Measurements from ENCODE around the gene AKNA.
"Not testable (repeated sequence)": the region's sequence is repeated elsewhere in the genome, so short reads cannot be mapped to it uniquely, and the experiment has no call there.

The AKNA gene

GRCh38 chr9:114322160-114322818 lies 65.5 kb downstream of the AKNA start:
- not testable (repeated sequence) for H3K9me3 ChIP-seq (ENCODE audit: control insufficient read depth, low read length); H3K9ac ChIP-seq (ENCODE audit: low read length); H3K36me3 ChIP-seq (ENCODE audit: control insufficient read depth, insufficient read depth, low read length, severe bottlenecking); H3K4me3 ChIP-seq (ENCODE audit: low read length); H3K27me3 ChIP-seq (replicated peaks; ENCODE audit: control insufficient read depth, insufficient read depth, low read length)
- DNase-seq (ENCODE audit: low read depth), result peak; percentile 41
- peaks cover 20% of the 10 kb centered on the region for H3K4me1 ChIP-seq (ENCODE audit: control insufficient read depth, insufficient read depth, low read length)

DNA sequence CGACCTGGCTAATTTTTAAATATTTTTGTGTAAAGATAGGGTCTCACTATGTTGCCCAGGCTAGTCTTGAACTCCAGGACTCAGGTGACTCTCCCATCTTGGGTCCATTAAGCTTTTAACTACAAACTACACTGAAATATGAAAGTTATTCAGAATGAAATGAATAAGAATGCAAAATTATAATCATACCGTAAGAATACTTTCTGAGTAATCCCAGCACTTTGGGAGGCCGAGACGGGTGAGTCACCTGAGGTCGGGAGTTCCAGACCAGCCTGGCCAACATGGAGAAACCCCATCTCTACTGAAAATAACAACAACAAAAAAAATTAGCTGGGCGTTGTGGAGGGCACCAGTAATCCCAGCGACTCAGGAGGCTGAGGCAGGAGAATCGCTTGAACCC lies 66.0 kb downstream of the AKNA start:
- no peak overlapping the region for H3K4me3 ChIP-seq (ENCODE audit: low read length)
- no peaks in the 10 kb centered on the region for H3K9me3 ChIP-seq (ENCODE audit: control insufficient read depth, low read length)
- no peaks in the 10 kb centered on the region for H3K36me3 ChIP-seq (ENCODE audit: control insufficient read depth, insufficient read depth, low read length, severe bottlenecking)
- peaks cover 23% of the 10 kb centered on the region for H3K4me1 ChIP-seq (ENCODE audit: control insufficient read depth, insufficient read depth, low read length)
- H3K27me3 ChIP-seq (replicated peaks; ENCODE audit: control insufficient read depth, insufficient read depth, low read length), result peaks cover 4% of the 10 kb centered on the region
- H3K9ac ChIP-seq (ENCODE audit: low read length), result no peak overlapping the region
- DNase-seq (ENCODE audit: low read depth), result peak; percentile 64

GRCh38 chr9:114320710-114321109 lies 67.1 kb downstream of the AKNA start:
- peaks cover 29% of the 10 kb centered on the region for H3K4me1 ChIP-seq (ENCODE audit: control insufficient read depth, insufficient read depth, low read length)
- DNase-seq (ENCODE audit: low read depth), result peak; percentile 25
- not testable (repeated sequence) for H3K36me3 ChIP-seq (ENCODE audit: control insufficient read depth, insufficient read depth, low read length, severe bottlenecking); H3K9ac ChIP-seq (ENCODE audit: low read length); H3K4me3 ChIP-seq (ENCODE audit: low read length); H3K9me3 ChIP-seq (ENCODE audit: control insufficient read depth, low read length); H3K27me3 ChIP-seq (replicated peaks; ENCODE audit: control insufficient read depth, insufficient read depth, low read length)

DNA sequence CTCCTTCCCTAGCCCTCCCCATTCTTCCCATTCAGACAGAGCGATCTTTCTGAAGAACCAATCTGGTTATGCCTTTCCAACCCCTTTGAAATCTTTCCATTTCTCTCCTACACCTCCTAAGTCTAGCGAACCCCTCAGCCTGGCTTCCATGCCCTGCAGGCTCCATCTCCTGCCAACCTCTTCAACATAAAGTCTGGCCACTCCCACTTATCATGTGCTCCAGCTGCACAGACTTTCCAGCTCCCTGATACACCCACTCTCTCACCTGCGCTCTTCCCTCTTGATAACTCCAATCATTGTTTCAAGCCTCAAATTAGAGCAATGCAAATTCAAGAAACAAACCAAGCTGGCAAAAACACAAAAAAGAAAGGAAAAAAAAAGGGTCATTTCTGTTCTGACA lies 68.6 kb downstream of the AKNA start:
- Histone ChIP-seq H3K4me3 (ENCODE audit: low read length) (no peak overlapping the region), H3K9ac (ENCODE audit: low read length) (no peak overlapping the region)
- DNase-seq (ENCODE audit: low read depth), result no peak

DNA sequence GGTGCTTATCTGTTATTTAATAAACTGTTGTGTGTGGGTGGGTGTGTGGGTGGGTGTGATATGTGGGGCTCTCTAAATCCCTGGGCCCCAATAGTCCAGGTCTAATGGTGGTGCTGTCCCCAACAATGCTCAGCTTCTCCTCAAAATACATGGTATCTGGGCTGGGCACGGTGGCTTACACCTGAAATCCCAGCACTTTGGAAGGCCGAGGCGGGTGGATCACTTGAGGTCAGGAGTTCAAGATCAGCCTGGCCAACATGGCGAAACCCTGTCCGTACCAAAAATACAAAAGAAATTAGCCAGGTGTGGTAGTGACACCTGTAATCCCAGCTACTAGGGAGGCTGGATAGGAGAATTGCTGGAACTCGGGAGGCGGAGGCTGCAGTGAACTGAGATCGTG lies 69.4 kb downstream of the AKNA start:
- no peak for DNase-seq (ENCODE audit: low read depth)
- H3K4me3 ChIP-seq (ENCODE audit: low read length), result no peak overlapping the region
- H3K36me3 ChIP-seq (ENCODE audit: control insufficient read depth, insufficient read depth, low read length, severe bottlenecking), result no peaks in the 10 kb centered on the region
- H3K4me1 ChIP-seq (ENCODE audit: control insufficient read depth, insufficient read depth, low read length), result peaks cover 44% of the 10 kb centered on the region
- H3K9ac ChIP-seq (ENCODE audit: low read length), result peak overlapping the region; percentile 78
- H3K27me3 ChIP-seq (replicated peaks; ENCODE audit: control insufficient read depth, insufficient read depth, low read length), result no peaks in the 10 kb centered on the region
- H3K9me3 ChIP-seq (ENCODE audit: control insufficient read depth, low read length), result no peaks in the 10 kb centered on the region

More for the DNA sequence above, 68.6 kb downstream of the AKNA start:
- Histone ChIP-seq H3K36me3 (ENCODE audit: control insufficient read depth, insufficient read depth, low read length, severe bottlenecking) (no peaks in the 10 kb centered on the region), H3K9me3 (ENCODE audit: control insufficient read depth, low read length) (no peaks in the 10 kb centered on the region), H3K27me3 (replicated peaks; ENCODE audit: control insufficient read depth, insufficient read depth, low read length) (no peaks in the 10 kb centered on the region), H3K4me1 (ENCODE audit: control insufficient read depth, insufficient read depth, low read length) (peaks cover 44% of the 10 kb centered on the region)

DNA sequence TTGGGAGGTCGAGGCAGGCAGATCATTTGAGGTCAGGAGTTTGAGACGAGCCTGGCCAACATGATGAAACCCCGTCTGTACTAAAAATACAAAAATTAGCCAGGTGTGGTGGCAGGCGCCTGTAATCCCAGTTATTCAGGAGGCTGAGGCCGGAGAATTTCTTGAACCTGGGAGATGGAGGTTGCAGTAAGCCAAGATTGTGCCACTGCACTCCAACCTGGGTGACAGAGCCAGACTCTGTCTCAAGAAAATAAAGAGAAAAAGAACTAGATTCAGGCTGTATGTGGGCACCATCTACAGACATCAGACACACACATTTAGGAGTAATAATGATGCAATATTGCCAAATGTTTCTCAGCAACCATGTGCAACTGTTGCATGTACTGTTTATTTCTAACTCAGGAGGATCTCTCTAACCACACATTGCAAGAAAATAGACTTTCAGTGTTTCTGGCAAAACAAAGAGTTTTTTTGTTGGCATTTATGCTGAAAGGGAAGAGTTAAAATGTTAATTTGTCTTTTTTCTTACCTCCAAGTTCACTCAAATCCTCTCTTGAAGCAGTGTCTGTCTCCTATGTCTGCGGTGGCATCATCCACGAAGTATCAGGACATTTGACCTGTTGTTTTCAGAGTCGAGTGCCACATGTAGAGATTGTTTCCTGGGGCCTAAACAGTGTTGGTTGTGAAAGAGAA lies 70.0 kb downstream of the AKNA start:
- Histone ChIP-seq H3K4me1 (ENCODE audit: control insufficient read depth, insufficient read depth, low read length) (peaks cover 44% of the 10 kb centered on the region), H3K9ac (ENCODE audit: low read length) (peak overlapping the region; percentile 78), H3K36me3 (ENCODE audit: control insufficient read depth, insufficient read depth, low read length, severe bottlenecking) (no peaks in the 10 kb centered on the region), H3K9me3 (ENCODE audit: control insufficient read depth, low read length) (no peaks in the 10 kb centered on the region), H3K4me3 (ENCODE audit: low read length) (peak overlapping the region; percentile 58), H3K27me3 (replicated peaks; ENCODE audit: control insufficient read depth, insufficient read depth, low read length) (no peaks in the 10 kb centered on the region)
- peak; percentile 88 for DNase-seq (ENCODE audit: low read depth)

DNA sequence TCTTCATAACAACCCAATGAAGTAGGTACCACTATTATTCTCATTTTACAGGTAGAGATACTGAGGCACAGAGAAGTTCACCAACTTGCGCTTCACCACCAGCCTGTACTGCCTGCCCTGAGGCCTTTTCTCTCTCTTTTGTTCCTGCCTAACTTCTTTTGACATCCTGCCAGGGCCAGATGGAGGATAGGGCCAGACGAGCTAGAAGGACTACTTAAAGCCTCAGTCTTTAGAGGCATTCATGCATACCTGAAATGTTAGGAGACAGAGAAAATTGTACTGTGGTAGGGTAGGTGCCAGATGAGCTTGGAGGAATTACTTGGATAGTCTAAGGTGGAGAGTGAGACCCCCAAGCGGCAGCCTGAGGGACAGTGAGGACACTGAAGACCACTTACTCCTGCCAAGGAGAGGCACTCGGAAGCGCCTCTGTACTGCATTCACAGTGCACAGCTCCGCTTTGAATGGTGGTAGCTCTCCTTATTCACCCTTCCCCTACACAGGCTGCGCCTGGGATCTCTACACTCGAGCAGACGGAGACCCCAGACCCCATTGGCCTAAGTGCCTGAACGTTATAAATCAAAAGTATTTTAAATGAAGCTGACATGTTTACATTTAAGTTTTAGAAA lies 71.1 kb downstream of the AKNA start:
- peaks cover 36% of the 10 kb centered on the region for H3K4me1 ChIP-seq (ENCODE audit: control insufficient read depth, insufficient read depth, low read length)
- no peak overlapping the region for H3K9ac ChIP-seq (ENCODE audit: low read length)
- H3K4me3 ChIP-seq (ENCODE audit: low read length), result no peak overlapping the region
- H3K27me3 ChIP-seq (replicated peaks; ENCODE audit: control insufficient read depth, insufficient read depth, low read length), result no peaks in the 10 kb centered on the region
- no peaks in the 10 kb centered on the region for H3K36me3 ChIP-seq (ENCODE audit: control insufficient read depth, insufficient read depth, low read length, severe bottlenecking)
- DNase-seq (ENCODE audit: low read depth), result no peak
- no peaks in the 10 kb centered on the region for H3K9me3 ChIP-seq (ENCODE audit: control insufficient read depth, low read length)

DNA sequence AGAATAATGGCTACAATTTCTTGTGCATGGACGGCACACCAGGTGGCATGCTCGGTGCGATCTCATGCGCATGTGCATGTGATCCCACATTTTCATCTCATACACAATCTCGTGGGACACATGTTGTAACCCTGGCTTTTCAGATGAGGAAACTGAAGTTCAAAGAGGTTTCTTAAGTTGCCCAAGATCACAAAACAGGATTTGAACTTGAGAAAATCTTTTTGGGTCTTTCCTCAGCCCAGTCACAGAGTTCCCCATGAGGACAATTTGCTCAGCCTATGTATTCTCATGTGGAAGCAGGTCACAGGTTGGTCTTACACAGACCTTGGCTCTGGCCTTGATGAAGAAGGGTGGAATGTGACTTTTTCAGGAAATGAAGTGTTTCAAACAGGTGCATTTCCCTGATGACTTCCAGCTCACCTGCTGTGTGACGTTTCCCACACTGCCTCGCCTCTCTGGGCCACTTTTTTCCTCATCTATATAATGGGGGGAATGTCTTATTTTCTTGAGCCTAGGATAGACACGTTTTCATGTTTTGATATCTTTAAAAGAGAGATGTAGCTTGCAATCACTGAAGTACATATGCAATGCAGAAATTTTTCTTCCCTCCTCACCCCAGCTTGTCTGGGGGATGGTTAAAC lies 71.9 kb downstream of the AKNA start:
- H3K27me3 ChIP-seq (replicated peaks; ENCODE audit: control insufficient read depth, insufficient read depth, low read length), result no peaks in the 10 kb centered on the region
- no peak for DNase-seq (ENCODE audit: low read depth)

DNA sequence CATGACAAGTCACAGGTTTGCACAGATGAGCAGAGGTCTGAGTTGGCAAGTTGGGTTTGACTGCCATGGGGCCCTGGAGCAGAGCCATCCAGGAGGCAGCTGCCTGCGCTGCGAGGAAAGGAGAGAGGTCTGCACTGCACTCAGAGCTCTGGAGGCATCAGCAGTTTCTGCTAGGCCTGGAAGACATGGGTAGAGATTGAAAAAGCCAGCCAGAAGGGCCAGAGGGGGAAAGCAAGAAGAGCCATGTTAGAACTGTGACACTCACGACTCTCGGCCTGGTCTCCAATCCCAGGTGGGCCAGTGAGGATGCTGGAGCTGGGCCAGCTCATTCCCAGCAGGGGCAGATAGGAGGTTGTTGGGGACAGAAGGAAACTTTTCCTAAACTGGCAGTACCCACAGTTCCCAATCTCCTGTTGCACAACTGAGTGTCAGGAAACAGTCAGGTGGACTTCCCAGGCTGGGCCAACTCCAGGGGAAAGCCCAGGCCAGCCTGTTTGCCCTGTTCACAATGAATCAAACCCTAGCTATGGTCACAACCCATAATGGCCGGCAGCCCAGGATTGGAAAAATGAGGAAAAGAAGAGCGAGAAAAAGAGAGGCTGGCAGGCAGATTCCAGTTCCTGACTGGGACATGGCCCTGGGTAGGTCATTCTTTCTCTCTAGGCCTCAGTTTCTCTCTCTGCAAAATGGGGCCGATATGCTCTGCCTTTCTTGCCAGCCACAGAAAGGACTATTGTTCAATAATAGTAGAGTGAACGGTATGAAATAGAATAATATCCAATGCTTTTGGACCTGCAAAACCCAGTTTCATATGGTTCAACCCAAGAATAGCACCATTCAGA lies 72.7 kb downstream of the AKNA start:
- DNase-seq (ENCODE audit: low read depth), result no peak

More for the DNA sequence above, 71.9 kb downstream of the AKNA start:
- peaks cover 36% of the 10 kb centered on the region for H3K4me1 ChIP-seq (ENCODE audit: control insufficient read depth, insufficient read depth, low read length)
- H3K36me3 ChIP-seq (ENCODE audit: control insufficient read depth, insufficient read depth, low read length, severe bottlenecking), result peaks cover under 1% of the 10 kb centered on the region
- H3K4me3 ChIP-seq (ENCODE audit: low read length), result no peak overlapping the region
- no peaks in the 10 kb centered on the region for H3K9me3 ChIP-seq (ENCODE audit: control insufficient read depth, low read length)
- no peak overlapping the region for H3K9ac ChIP-seq (ENCODE audit: low read length)

GRCh38 chr9:114314256-114314867 lies 73.4 kb downstream of the AKNA start:
- Histone ChIP-seq H3K9me3 (ENCODE audit: control insufficient read depth, low read length) (no peaks in the 10 kb centered on the region), H3K27me3 (replicated peaks; ENCODE audit: control insufficient read depth, insufficient read depth, low read length) (no peaks in the 10 kb centered on the region), H3K4me1 (ENCODE audit: control insufficient read depth, insufficient read depth, low read length) (peaks cover 36% of the 10 kb centered on the region), H3K9ac (ENCODE audit: low read length) (peak overlapping the region; percentile 0), H3K36me3 (ENCODE audit: control insufficient read depth, insufficient read depth, low read length, severe bottlenecking) (peaks cover 8% of the 10 kb centered on the region), H3K4me3 (ENCODE audit: low read length) (no peak overlapping the region)
- DNase-seq (ENCODE audit: low read depth), result no peak

More for the DNA sequence above, 72.7 kb downstream of the AKNA start:
- Histone ChIP-seq H3K4me1 (ENCODE audit: control insufficient read depth, insufficient read depth, low read length) (peaks cover 36% of the 10 kb centered on the region), H3K27me3 (replicated peaks; ENCODE audit: control insufficient read depth, insufficient read depth, low read length) (no peaks in the 10 kb centered on the region), H3K9me3 (ENCODE audit: control insufficient read depth, low read length) (no peaks in the 10 kb centered on the region), H3K9ac (ENCODE audit: low read length) (peak overlapping the region; percentile 0), H3K4me3 (ENCODE audit: low read length) (no peak overlapping the region), H3K36me3 (ENCODE audit: control insufficient read depth, insufficient read depth, low read length, severe bottlenecking) (peaks cover 8% of the 10 kb centered on the region)

All from adipocyte (in vitro differentiated cells).